IPS-11a (cell line): ENCODE data around the gene AP1S3.
A peak's percentile ranks its signal among the peaks of the same experiment; 100 is the strongest.
"Not testable (repeated sequence)": the region's sequence is repeated elsewhere in the genome, so short reads cannot be mapped to it uniquely, and the experiment has no call there.

ENCODE experiments used
- H3K4me3 ChIP-seq: one replicate; pipeline ENCODE4 v1.5.1; 2013; ENCODE audit warnings: low read depth, low read length, control low read depth

Gene AP1S3

DNA sequence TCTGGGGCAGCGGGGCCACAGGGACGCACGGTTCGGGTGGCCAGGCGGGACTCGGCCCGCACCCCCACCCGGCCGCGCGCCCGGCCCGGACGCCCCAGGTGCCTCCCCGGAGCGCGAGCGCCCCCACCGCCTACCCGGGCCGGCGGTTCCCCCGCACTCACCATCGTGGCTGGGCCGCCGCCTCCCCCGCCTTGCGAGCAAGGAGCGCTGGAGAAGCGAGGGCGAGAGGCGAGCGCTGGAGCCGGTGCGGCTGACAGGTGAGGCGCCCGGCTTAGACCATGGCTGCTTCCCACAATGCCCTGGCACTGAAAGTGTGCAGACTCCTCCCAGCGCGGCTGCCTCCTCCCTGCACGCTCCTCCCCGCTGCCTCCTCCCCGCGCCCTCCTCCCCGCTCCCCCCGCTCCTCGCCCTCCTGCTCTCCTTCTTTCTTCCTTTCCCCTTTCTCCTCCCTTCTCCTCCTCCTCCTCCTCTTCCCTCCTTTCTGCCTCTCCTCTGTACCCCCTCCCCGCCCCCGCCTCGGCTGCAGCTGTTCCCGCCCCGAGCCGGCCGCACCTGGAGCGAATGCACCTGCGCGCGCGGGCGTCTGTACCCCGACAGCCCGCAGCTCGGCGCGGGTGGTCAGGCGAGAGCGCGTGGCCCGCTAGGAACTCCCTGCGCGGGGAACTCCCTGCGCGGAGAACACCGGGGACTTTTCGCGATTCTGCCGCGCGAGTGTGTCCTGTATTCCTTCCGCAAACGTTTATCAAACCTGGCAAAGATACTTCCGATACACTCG, at the start of gene AP1S3:
Gene AP1S3, minus strand, starts transcription at position 296 of the 775 bp plus-strand sequence. Its CDS starts 132 bp downstream, at position 164.
- peak within 1 kb of the TSS; percentile 82 for H3K4me3 ChIP-seq

DNA sequence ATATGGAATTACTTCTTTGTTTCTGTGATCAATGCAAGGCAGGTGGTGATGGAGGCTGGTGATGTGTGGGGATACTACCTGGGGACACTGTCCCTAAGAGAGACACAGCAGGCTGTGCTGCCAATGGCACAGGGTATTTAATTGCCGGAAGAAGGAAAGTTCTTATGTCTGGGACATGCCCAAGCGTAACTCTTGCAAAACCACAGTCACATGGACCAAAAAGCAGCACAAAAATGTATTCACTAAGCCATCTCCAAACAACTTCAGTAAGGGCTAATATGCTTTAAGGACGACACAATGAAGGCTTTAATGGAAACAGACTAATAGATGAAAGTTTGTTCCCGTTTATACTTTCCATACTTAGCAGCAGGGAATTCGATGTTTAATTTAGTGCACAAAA, 49.7 kb upstream of the AP1S3 start:
- H3K4me3 ChIP-seq = no peak overlapping the region

DNA sequence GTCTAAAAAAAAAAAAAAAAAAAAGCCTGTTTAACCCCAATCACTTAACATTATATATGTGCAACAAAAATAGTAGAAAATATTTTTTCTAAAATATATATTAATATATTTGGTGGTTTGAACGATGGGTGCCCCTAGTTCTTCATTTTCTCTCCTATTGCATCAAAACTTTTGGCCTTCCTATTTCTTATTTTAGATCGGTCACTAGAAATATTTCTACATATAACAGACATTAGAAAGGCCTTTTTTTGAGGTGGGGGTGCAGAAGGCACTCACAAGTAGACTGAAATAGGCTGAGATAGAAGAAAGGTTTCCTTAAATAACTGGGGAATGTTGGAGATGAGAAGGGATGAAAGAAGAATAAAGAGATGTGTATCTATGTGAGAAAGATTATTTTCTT, 49.3 kb upstream of the AP1S3 start:
- no peak overlapping the region for H3K4me3 ChIP-seq

DNA sequence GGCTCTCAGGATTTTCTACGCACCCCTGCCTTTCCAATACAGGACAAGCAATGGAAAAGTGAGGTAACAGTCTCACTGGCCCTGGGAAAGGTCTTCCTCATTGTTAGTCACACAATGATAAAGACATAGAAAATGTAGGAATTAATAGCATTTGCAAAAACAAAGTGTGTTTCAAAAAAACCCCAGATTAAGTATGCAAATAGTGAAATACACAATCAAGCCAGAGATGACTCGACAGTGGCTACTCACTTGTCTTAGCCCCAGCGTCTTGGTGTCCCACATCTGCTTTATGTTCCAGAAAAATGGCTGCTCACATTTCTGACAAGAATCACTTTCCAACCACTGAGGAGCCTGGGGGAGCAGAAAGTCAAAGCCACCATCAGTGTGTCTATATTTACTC, 47.0 kb upstream of the AP1S3 start:
- no peak overlapping the region for H3K4me3 ChIP-seq

- no peak overlapping the region for H3K4me3 ChIP-seq
Measured at GRCh38 chr2:223882715-223883114, 45.3 kb upstream of the AP1S3 start.

DNA sequence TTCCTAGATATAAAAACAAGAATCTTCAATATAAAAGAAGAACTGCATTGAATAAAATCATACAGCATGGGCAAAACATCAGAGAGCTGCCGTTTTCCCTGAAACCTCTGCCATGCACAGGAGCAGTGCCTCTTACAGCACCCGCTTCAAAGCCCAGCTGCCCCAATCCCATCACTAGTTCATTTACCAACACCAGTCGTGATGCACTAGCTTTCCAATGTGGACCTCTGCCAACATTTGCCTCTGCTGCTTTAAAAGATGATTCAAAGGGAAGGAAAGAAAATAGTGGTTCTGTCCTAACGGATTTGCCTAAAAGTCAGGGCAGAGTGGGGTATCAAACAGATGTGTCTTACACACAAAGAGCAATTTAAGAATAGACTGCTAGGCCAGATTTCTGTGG, 43.4 kb upstream of the AP1S3 start:
- no peak overlapping the region for H3K4me3 ChIP-seq

- H3K4me3 ChIP-seq = no peak overlapping the region
Measured at GRCh38 chr2:223877721-223878410, 40.5 kb upstream of the AP1S3 start.

GRCh38 chr2:223873672-223874071, 36.3 kb upstream of the AP1S3 start:
- H3K4me3 ChIP-seq = no peak overlapping the region

DNA sequence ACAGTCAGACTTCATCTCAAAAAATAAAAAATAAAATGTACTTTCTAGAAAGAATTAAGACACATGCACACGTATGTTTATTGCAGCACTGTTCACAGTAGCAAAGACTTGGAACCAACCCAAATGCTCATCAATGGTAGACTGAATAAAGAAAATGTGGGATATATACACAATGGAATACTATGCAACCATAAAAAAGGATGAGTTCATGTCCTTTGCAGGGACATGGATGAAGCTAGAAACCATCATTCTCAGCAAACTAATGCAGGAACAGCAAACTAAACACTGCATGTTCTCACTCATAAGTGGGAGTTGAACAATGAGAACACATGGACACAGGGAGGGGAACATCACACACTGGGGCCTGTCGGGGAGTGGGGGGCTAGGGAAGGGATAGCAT, 35.4 kb upstream of the AP1S3 start:
- H3K4me3 ChIP-seq = not testable (repeated sequence)

- not testable (repeated sequence) for H3K4me3 ChIP-seq
Measured at GRCh38 chr2:223871661-223872060, 34.3 kb upstream of the AP1S3 start.

- no peak overlapping the region for H3K4me3 ChIP-seq
Measured at GRCh38 chr2:223870840-223871611, 33.6 kb upstream of the AP1S3 start.

DNA sequence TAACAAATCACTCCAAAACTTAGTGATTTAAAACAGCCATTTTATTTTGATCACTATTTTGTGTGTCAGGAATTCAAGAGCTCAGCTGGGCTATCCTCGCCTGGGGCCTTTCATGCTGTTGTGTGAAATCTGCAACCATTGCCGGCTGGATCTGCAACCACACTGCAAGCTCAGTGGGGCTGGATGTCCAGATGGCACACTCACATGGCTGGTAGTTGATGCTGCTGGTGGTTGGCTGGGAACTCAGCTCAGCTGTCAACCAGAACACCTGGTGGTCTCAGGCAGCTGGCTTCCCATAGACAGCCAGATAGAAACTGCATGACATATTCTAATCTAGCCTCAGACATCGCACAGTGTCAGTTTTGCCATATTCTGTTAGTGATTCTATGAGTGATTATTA, 30.6 kb upstream of the AP1S3 start:
- H3K4me3 ChIP-seq = no peak overlapping the region

- H3K4me3 ChIP-seq = no peak overlapping the region
Measured at GRCh38 chr2:223865907-223866508, 28.6 kb upstream of the AP1S3 start.

GRCh38 chr2:223865124-223865523, 27.7 kb upstream of the AP1S3 start:
- no peak overlapping the region for H3K4me3 ChIP-seq

GRCh38 chr2:223863491-223863890, 26.1 kb upstream of the AP1S3 start:
- H3K4me3 ChIP-seq = no peak overlapping the region

GRCh38 chr2:223860809-223861738, 23.7 kb upstream of the AP1S3 start:
- H3K4me3 ChIP-seq = no peak overlapping the region

GRCh38 chr2:223859070-223859469, 21.7 kb upstream of the AP1S3 start:
- no peak overlapping the region for H3K4me3 ChIP-seq

- no peak overlapping the region for H3K4me3 ChIP-seq
Measured at GRCh38 chr2:223856584-223856983, 19.2 kb upstream of the AP1S3 start.

- H3K4me3 ChIP-seq = no peak overlapping the region
Measured at GRCh38 chr2:223856021-223856420, 18.6 kb upstream of the AP1S3 start.

GRCh38 chr2:223855426-223855825, 18.0 kb upstream of the AP1S3 start:
- no peak overlapping the region for H3K4me3 ChIP-seq
